Activated CD8-positive, alpha-beta T cell treated with anti-CD3 and anti-CD28 coated beads for 36 hours (primary cell): ENCODE results near the gene PDX1. TPM values are rescaled to one million over a fixed set of nuclear protein-coding genes. Genes with fewer than 3 reads are reported as not detected.

Experiments
- ATAC-seq: fragments of 200-7000 bp; cut with Tn5 transposase; one replicate; pipeline ENCODE4 v1.10.0; 2021; ENCODE audit warnings: mild to moderate bottlenecking, moderate library complexity
- CTCF ChIA-PET: fragments of 350-600 bp; sonication (Branson Sonifier 250); formaldehyde crosslinking; loops from one replicate; lab custom pipeline; 2021; ENCODE audit warnings: antibody characterized with exemption; lab: Charles Lee
- POLR2A ChIA-PET: fragments of 350-600 bp; sonication (Branson Sonifier 250); formaldehyde crosslinking; loops from one replicate; lab custom pipeline; 2021; ENCODE audit warnings: antibody characterized with exemption; lab: Charles Lee
- DNase-seq: peaks from one replicate; pipeline ENCODE4 v3.0.0-alpha.2; 2020
- H3K27ac Mint-ChIP-seq: one replicate; pipeline ENCODE4 v1.8.0; 2021; ENCODE audit warnings: mild to moderate bottlenecking, mixed read lengths
- H3K27me3 Mint-ChIP-seq: one replicate; pipeline ENCODE4 v1.8.0; 2021; ENCODE audit warnings: mixed read lengths
- H3K36me3 Mint-ChIP-seq: one replicate; pipeline ENCODE4 v1.8.0; 2021; ENCODE audit warnings: low read depth, mixed read lengths
- H3K4me1 Mint-ChIP-seq: one replicate; pipeline ENCODE4 v1.8.0; 2021; ENCODE audit warnings: low read depth, mixed read lengths
- H3K4me3 Mint-ChIP-seq: one replicate; pipeline ENCODE4 v1.8.0; 2021; ENCODE audit warnings: mild to moderate bottlenecking, moderate library complexity, mixed read lengths
- H3K9me3 Mint-ChIP-seq: one replicate; pipeline ENCODE4 v1.8.0; 2021; ENCODE audit warnings: mixed read lengths
- intact Hi-C: fragments of 100-400 bp; cut with micrococcal nuclease; formaldehyde crosslinking; loops from one replicate; pipeline ENCODE4 v1.10.0; 2022
- total RNA-seq, 2 experiments: library from RNA; stranded (reverse); gene quantifications; one replicate each; pipeline ENCODE4 v1.2.3, GENCODE V29; 2021
- TF ChIP-seq, protein P1 (sequence below): fragments of 200-600 bp; IDR thresholded peaks from one replicate; pipeline ENCODE4 v1.8.0; 2022; ENCODE audit warnings: antibody characterized with exemption, mild to moderate bottlenecking

PDX1 gene
- total RNA-seq, 2 experiments from 2014 or later: not detected

DNA sequence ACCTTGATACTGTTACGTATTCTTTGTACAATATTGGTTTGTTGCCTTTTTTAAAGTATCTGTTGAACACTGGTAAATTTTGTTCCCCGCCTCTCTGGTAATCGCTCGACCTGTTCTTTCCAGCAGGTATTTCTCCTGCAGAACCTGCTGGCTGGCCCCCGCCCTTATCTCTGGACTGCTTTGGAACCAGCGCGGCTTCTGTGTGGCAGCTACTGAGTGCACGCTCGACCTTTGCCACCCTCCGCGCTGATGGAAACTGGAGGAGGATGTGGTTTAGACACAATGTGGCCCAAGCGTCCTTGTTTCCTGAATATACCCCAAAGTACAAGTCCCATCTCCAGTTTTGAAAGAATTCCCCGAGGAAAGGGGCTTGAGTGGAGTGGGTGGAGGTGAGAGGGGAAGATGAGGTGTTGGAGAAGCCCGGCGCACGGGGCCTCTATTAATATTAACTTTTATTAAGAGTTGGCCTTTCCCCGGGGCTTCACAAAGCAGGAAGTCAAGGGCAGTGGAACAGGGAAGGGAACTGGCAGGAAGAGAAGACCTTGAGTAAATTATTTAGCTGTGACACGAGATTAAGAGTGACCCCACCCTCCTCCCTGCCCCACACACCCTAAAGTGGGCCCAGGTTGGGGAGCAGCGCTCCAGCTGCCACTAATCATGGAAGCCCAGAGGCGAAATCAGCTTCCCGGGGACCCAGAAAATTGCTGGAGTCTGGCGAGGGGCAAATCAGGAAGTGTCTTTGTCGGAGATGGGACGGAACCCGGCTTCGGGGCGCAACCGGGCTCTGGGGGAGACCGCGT, 33.3 kb downstream of the PDX1 start:
- Mint-ChIP-seq H3K4me1 (peaks cover 14% of the 10 kb centered on the region), H3K9me3 (peaks cover 4% of the 10 kb centered on the region), H3K4me3 (peak overlapping the region; percentile 31), H3K27me3 (peaks cover 59% of the 10 kb centered on the region), H3K27ac (no peak overlapping the region), H3K36me3 (no peaks in the 10 kb centered on the region)
- intact Hi-C loops: loop anchor here (5.0 to 10.0 kb wide), 2 partner anchors 88 to 121 kb away; no protein-coding TSS in a partner anchor
- POLR2A ChIA-PET: interaction anchor here (1.0 to 1.7 kb wide), 3 partner anchors 25 to 125 kb away, joined by 4 to 5 read pairs (median 4); no protein-coding TSS in a partner anchor
- no peak for ATAC-seq
- CTCF ChIA-PET: interaction anchor here (0.7 to 6.4 kb wide), 41 partner anchors 10 to 591 kb away, joined by 3 to 200 read pairs (median 5); partner anchors contain the start of genes CDX2 and PDX1
- TF ChIP-seq, protein P1, sequence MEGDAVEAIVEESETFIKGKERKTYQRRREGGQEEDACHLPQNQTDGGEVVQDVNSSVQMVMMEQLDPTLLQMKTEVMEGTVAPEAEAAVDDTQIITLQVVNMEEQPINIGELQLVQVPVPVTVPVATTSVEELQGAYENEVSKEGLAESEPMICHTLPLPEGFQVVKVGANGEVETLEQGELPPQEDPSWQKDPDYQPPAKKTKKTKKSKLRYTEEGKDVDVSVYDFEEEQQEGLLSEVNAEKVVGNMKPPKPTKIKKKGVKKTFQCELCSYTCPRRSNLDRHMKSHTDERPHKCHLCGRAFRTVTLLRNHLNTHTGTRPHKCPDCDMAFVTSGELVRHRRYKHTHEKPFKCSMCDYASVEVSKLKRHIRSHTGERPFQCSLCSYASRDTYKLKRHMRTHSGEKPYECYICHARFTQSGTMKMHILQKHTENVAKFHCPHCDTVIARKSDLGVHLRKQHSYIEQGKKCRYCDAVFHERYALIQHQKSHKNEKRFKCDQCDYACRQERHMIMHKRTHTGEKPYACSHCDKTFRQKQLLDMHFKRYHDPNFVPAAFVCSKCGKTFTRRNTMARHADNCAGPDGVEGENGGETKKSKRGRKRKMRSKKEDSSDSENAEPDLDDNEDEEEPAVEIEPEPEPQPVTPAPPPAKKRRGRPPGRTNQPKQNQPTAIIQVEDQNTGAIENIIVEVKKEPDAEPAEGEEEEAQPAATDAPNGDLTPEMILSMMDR: no peak
- peak; percentile 33 for DNase-seq

DNA sequence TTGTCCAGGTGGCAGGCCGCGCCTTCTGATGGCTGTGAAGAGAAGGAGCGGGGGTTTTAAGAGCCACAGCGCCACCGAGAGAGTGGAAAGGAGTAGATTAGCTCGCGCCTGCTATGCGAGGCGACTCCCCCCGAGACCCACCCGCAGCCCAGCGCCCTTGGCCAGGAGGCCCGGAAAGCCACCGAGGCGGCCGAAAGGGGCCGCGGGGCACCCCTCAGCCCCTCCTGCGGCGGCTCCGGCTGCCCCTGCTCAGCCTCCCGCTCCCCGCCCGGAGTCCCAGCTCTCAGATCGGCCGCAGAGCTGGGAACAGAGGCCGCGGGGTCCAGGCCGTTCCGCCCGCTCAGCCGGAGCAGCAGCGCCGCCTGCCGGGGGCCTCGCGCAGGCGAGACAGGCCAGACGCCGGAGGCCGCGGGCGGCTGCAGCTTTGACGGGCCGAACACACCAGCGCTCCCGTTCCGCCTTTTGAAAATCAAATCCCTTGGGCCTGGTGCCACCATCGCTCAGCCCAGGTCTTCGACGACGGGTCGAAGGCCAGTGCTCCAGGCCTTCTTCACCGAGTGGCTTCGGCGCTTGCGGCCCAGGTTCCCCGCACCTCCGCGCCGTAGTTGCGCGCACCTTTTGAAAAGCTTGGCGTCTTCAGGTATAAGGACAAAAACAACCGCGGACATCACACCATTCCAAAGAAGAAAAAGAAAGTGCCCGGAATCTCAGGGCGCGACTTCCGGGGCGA, 34.0 kb downstream of the PDX1 start:
- peaks cover 4% of the 10 kb centered on the region for H3K9me3 Mint-ChIP-seq
- CTCF ChIA-PET: interaction anchor here (0.5 to 6.4 kb wide), 48 partner anchors 8 to 592 kb away, joined by 3 to 200 read pairs (median 4); partner anchors contain the start of genes CDX2 and PDX1
- peaks cover 14% of the 10 kb centered on the region for H3K4me1 Mint-ChIP-seq
- POLR2A ChIA-PET: interaction anchor here (1.0 to 1.7 kb wide), 3 partner anchors 26 to 126 kb away, joined by 4 to 5 read pairs (median 4); no protein-coding TSS in a partner anchor
- TF ChIP-seq, protein P1: peak; percentile 90
- peak; percentile 71 for DNase-seq
- H3K4me3 Mint-ChIP-seq: peak overlapping the region; percentile 69
- intact Hi-C loops: loop anchor here (5.0 to 10.0 kb wide), 2 partner anchors 89 to 122 kb away; no protein-coding TSS in a partner anchor
- peaks cover 64% of the 10 kb centered on the region for H3K27me3 Mint-ChIP-seq
- ATAC-seq: peak; percentile 92
- H3K36me3 Mint-ChIP-seq: no peaks in the 10 kb centered on the region
- H3K27ac Mint-ChIP-seq: no peak overlapping the region

DNA sequence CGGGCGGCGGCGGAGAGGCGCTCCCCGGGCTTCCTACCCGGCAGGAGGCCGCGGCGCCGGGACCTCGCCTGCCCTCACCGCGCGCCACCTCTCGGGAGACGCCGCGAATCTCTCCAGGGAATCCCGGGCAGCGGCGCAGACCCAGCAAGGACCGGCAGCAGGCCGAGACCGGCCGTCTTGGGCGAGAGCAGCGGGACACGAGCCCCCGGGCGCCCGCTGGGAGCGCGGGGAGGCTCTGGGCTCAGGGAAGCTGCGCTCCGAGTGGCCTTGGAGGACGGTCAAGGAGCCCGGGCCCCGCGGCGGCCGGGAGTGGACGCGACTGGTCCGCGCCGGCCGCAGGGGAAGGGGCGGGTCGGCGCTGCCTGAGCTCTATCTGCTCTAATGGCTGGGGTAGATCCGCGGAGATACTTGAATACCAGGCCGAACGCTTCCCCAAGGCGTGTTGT, 34.6 kb downstream of the PDX1 start:
- Mint-ChIP-seq H3K9me3 (peaks cover 4% of the 10 kb centered on the region), H3K4me3 (peak overlapping the region; percentile 69), H3K27me3 (peaks cover 66% of the 10 kb centered on the region), H3K27ac (no peak overlapping the region), H3K4me1 (peaks cover 14% of the 10 kb centered on the region), H3K36me3 (no peaks in the 10 kb centered on the region)
- TF ChIP-seq, protein P1: no peak
- intact Hi-C loops: loop anchor here (5.0 to 10.0 kb wide), 2 partner anchors 90 to 122 kb away; no protein-coding TSS in a partner anchor
- DNase-seq (no peak), ATAC-seq (peak; percentile 38)
- ChIA-PET POLR2A (interaction anchor here (1.3 to 1.7 kb wide), 2 partner anchors 27 to 127 kb away, joined by 4 to 5 read pairs; no protein-coding TSS in a partner anchor), CTCF (interaction anchor here (0.7 to 6.4 kb wide), 34 partner anchors 9 to 592 kb away, joined by 3 to 200 read pairs (median 7); partner anchors contain the start of genes CDX2 and PDX1)

- peaks cover 15% of the 10 kb centered on the region for H3K4me1 Mint-ChIP-seq
- no peaks in the 10 kb centered on the region for H3K36me3 Mint-ChIP-seq
- ATAC-seq (no peak), DNase-seq (no peak)
- peaks cover under 1% of the 10 kb centered on the region for H3K9me3 Mint-ChIP-seq
- TF ChIP-seq, protein P1: no peak
- CTCF ChIA-PET: interaction anchor here (1.0 to 6.4 kb wide), 18 partner anchors 9 to 590 kb away, joined by 3 to 200 read pairs (median 14); partner anchors contain the start of gene CDX2
- H3K27ac Mint-ChIP-seq: no peak overlapping the region
- intact Hi-C loops: loop anchor here (10.0 kb wide), 1 partner anchor 90 kb away; no protein-coding TSS in a partner anchor
- POLR2A ChIA-PET: interaction anchor here (1.7 kb wide), 1 partner anchor 28 kb away, joined by 5 read pairs; no protein-coding TSS in a partner anchor
- H3K27me3 Mint-ChIP-seq: peaks cover 67% of the 10 kb centered on the region
- no peak overlapping the region for H3K4me3 Mint-ChIP-seq
These were observed 35.3 kb downstream of the PDX1 start for GRCh38 chr13:27955014-27955591.
